Measurements from ENCODE around the gene AHI1.

Gene AHI1

DNA sequence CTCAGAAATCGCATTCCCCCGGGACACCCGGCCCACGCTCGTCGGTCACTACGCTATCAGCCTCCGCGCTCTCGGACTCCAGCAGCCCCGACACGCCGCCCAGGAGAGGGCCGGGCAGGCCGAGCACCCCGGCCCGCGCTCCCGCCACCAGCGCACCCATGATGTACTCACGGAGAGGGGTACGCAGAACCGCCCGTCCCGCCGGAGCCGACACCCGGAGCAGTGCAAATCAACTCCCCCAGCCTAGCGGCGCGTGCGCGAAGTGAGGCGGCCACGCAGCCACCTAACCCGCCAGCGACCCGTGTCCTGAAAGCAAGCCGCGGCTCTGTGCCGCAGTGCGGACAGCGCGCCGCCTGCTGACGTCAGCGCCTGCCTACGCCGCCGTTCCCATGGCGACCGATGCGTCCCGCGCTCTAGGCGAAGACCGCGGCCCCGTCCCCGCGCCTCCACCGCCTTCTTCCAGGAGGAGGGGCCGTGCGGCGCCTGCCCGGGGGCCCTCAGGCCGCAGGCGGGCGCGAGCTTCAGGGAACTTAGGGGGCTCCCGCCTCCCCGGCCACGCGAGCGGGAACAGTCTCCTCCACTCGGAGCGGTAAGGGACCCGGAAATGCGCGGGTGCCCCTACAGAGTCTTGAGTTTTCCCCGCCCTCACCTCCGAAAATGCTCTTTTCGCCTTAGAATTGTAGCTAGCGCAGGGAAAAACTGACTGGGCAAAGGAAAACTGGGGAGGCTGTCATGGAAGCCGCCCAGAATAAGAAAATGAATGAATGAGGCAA is at the start of gene AHI1:
TSS of gene AHI1 (minus strand) at position 329 of the 773 bp plus-strand sequence. CDS start 5,503 bp downstream, outside the sequence.
- DNase-seq, result peak; percentile 86 to 99 (median 94)
- intact Hi-C loops (cut with DNase I), result no loop called here

DNA sequence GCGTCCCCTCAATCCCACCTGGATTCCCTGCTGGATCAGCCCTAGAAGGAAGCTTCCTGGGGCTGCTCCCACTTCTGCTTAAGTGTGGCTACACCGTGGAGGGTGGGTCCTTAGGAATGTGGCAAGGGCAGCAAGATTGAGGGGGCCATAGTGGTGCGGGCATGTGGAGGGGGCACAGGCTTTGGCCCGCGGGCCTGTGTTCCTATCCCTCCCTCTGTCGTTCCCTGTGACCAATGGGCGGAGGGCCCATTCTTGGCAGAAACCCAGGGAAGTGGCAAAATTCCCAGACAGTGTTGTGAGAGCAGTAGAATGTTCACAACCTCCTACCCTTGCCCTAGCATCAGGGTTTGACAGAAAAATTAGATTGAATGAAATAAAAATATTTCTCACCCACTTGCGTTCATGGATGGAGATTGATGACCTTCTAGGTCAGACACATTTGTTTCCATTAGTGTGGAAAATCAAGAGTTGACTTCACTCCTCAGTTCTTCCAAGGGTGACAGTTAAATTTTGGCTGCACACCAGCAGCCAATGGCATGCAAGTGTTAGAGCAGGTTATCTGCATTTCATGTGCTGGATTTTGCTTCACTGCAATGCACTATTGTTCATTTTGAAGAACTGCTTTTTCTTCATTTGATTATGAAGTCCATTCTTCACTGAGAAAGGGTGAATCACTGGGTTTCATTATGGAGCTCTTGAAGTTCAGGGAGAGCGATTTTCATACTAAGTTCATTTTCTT is 49.3 kb upstream of the AHI1 start:
- peak in 4 of 10 donors; percentile 5 to 60 (median 22) for DNase-seq
- intact Hi-C loops (cut with DNase I), result no loop called here

DNA sequence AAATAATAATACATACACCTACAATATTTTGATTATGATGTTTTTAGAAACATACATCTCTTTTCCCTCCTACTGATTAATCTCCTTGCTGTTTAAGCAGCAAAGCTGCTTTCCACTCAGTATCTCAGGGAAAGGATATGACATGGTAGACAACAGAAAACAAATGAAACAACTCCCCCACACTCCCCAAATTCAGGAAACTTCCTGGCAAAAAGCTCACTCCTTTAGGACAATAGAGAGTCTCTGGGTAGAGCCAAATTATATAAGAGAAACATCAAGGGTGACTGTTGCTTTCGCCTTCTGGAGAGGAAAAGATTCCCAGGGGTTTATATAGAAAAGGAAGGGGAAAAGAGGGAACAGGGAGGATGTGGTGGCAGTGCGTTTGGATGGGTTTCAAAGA is 48.7 kb upstream of the AHI1 start:
- DNase-seq, result no peak
- intact Hi-C loops (cut with DNase I), result no loop called here

DNA sequence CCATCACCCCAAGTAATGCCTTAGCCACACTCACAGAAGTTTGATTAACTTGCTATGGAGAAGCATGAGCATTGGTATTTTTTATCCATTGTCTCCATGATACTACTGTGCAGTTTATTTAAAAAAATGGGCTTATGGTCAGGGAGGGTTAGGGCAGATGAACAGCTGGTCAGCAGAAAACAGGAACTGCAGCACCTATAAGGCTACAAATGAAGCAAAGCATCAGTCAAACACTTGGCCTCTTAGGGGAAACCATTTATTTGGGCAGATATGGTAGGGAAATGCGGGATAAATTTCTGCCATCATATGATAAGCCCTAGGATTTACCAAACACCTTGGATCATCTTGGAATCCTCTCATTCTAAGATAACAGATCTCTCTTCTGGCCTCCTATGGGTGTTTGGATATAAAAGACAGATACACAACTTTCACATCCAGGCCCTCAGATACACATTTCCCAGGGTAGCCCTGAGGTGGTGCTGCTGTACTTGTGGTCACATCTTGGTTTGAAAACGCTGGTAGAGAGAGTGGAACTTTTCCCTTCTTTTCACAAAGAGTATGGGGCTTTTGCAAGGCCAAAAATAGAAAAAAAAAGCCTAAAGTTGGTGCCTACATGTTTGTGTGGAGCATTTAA is 42.8 kb upstream of the AHI1 start:
- DNase-seq, result peak in 6 of 10 donors; percentile 7 to 64 (median 16)
- intact Hi-C loops (cut with DNase I), result no loop called here

DNA sequence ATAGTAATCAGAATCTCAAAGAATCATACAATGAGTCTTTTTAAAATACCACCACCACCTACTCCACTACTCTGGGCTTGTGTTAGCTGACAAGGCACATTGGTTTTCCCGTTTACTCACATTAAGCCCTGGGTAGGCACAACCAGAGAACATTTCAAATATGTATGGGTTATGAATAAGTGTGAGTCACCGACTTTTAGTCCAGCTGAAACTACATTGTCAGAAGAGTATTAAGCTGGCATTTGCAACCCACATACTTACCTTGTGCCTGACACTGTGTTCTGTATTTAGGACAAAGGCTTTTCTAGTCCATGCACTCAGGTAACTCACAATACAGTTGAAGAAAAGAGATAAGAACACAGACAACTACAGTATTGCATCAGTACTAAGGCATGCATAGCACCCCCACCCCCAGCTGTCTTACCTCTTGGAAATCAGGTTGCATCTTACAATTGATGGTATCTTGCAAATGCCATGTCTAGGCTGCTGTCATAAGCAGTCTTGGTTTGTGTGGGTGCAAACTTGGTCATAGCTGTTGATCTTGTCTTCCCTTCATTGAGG is 40.3 kb upstream of the AHI1 start:
- DNase-seq, result no peak
- intact Hi-C loops (cut with DNase I), result loop anchor here (10.0 kb wide), 1 partner anchor 397 kb away; no protein-coding TSS in a partner anchor

DNA sequence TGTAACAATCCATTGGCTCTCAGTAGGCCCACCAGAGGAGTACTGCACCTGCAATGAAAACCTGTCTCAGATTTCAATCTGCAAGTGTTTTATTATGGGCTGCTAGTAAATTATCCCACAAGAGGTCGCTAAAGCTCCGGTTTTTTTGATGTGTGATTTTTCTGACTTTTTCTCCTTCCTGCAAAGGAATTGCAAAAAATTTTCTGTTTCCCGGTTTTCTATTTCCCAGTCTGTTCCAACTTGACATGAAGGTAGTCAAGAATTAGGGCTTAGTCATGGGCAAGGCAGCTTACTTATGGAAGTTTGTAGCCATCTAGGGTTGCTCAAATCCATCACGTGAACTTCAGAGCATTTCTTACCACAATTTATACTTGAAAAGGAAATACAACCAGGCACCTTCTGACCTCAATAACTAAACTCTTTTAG is 38.5 kb upstream of the AHI1 start:
- intact Hi-C loops (cut with DNase I), result loop anchor here (1.0 to 10.0 kb wide), 2 partner anchors 399 to 690 kb away; no protein-coding TSS in a partner anchor
- DNase-seq, result no peak

DNA sequence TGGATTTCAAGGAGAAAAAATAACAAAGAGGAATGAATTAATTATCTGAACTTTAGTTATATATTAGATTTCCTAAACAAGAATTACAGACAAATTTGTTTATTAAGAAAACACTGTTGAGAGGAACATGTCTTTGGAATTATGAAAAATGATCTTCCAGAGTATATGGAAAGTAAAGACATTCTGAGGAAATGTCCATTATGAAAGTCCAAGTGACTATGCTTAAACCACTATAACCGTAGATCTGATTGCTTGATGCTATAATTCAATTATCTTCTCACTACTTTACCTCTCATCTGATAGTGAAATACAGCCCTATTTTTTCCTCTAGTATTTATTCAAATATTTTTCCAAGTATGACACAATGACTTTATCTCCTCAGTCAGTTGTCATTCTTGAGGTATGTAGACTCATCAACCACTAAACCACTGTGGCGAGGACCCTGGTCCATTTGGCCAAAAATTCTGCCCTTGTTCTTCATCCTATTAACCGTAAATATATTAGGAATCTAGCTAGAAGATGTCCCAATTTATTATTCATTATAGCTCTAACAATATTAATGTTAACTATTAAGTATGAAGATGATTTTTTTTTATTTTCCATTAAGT is 37.3 kb upstream of the AHI1 start:
- intact Hi-C loops (cut with DNase I), result loop anchor here (10.0 kb wide), 1 partner anchor 400 kb away; no protein-coding TSS in a partner anchor
- DNase-seq, result no peak

DNA sequence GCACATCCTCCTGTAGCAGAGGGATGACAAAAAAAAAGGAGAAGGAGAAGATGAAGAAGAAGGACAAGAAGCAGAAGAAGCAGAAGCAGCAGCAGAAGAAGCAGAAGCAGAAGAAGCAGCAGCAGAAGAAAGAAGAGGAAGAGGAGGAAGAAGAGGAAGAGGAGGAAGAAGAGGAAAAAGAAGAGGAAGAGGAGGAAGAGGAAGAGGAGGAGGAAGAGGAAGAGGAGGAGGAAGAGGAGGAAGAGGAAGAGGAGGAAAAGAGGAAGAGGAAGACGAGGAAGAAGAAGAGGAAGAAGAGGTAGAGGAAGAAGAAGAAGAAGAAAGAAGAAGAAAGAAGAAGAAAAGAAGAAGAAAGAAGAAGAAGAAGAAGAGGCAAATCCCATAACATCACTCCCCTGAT is 35.0 kb upstream of the AHI1 start:
- DNase-seq, result no peak
- intact Hi-C loops (cut with DNase I), result loop anchor here (10.0 kb wide), 1 partner anchor 402 kb away; no protein-coding TSS in a partner anchor

- DNase-seq, result no peak
- intact Hi-C loops (cut with DNase I), result loop anchor here (10.0 kb wide), 1 partner anchor 403 kb away; no protein-coding TSS in a partner anchor
These were observed 34.5 kb upstream of the AHI1 start for GRCh38 chr6:135531954-135532490.

- intact Hi-C loops (cut with DNase I), result loop anchor here (10.0 kb wide), 1 partner anchor 405 kb away; no protein-coding TSS in a partner anchor
- no peak for DNase-seq
These were observed 32.6 kb upstream of the AHI1 start for GRCh38 chr6:135530113-135530512.

GRCh38 chr6:135527960-135528249 is 30.4 kb upstream of the AHI1 start:
- intact Hi-C loops (cut with DNase I), result no loop called here
- no peak for DNase-seq

GRCh38 chr6:135527116-135527959 is 29.8 kb upstream of the AHI1 start:
- DNase-seq, result no peak
- intact Hi-C loops (cut with DNase I), result no loop called here

- intact Hi-C loops (cut with DNase I), result no loop called here
- no peak for DNase-seq
These were observed 28.1 kb upstream of the AHI1 start for GRCh38 chr6:135525594-135525993.

DNA sequence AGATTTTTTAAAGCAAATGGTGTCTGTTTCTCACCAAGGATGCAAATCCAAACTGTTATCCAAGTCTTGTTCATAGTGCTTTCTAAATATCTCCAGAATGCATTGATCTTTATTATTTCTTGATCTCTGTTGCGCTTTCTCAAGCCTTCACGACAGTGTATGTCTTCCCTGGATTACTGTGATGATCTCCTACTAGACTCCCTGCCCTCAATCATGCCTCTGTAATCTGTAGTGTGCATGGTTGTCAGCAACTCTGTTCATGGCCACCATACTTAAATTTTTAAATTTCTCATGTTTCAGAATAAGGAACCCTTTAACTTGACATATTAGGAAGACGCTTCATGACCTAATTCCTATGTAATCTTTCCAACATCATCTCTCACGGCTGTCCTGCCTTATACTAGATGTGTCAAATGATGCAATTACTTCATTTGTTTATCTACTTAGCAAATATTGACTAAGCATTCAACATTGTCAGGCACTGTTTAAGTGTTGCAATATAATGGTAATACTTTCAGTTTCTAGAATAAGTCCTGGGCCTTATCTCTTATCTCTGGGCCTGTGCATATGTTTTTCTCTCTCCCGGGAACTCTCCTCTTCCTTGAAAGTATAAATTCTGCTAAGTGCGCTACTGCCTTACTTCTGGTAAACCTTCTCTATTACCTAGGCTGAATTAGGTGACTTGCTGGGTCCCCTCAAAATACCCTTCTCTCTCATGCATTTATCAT is 25.6 kb upstream of the AHI1 start:
- no peak for DNase-seq
- intact Hi-C loops (cut with DNase I), result no loop called here

DNA sequence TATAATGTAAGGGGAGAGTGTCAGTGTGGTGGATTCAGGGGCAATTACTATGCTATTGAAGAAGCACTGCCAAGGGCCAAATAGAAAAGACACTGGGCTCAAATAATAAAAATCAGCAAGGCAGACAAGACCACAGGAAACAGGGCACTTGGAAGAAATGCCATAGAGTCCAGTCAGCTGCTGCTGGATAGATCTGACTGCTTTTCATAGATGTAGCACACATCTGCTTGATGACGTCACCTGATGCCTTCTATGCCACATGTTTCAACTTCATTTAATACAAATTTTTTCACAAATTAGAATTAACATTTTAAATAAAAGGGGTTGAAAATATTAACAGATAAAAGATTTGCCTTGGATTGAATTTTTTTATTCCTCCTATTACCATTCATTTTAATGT is 23.9 kb upstream of the AHI1 start:
- DNase-seq, result no peak
- intact Hi-C loops (cut with DNase I), result no loop called here

DNA sequence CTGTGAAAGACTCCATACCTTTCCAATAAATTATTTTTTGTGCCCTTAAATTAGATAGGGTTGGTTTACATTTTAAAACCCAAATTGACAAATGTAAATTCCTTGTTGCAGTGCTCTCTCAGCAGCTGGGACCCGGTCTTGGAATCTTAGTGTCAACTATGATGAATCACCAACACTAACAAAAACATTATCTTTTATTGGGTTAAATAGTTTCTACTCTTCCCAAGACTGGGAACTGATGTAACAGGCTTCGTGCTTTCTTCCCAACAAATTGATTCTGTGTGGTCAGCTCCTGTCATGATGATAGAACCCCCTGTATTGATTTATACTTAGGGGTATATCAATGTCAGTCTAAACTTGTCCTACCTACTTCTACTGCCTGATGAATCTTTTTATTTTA is 23.2 kb upstream of the AHI1 start:
- no peak for DNase-seq
- intact Hi-C loops (cut with DNase I), result no loop called here

GRCh38 chr6:135519348-135519747 is 21.8 kb upstream of the AHI1 start:
- intact Hi-C loops (cut with DNase I), result no loop called here
- DNase-seq, result no peak

GRCh38 chr6:135517527-135517926 is 20.0 kb upstream of the AHI1 start:
- no peak for DNase-seq
- intact Hi-C loops (cut with DNase I), result no loop called here

DNA sequence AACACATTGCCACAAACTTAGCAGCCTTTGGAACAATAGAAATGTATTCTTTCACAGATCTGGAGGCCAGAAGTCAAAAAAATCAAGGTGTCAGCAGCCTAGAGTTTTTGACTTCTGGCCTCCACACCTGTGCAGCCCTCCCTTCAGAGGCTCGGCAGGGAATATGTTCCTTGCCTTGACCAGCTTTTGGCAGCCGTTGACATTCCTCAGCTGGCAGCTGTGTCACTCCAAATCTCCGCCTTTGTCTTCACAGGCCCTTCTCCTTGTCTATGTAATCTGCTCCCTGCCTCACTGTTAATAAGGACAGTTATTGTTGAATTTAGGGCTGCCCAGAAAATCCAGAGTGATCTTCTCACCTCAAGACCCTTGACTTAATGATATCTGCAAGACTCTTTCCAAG is 17.2 kb upstream of the AHI1 start:
- DNase-seq, result no peak
- intact Hi-C loops (cut with DNase I), result no loop called here

Measured in posterior cingulate gyrus (tissue), 11 donors.